GM12865 (cell line): ENCODE results near the gene TINAGL1.

Source experiments
- DNase-seq: peaks from one replicate; pipeline ENCODE4 v3.0.0; 2010; ENCODE audit warnings: low read depth
- H3K4me3 ChIP-seq: 2 replicates; pipeline ENCODE4 v1.5.1; 2011; ENCODE audit warnings: mild to moderate bottlenecking, low read depth, low read length, control low read depth
- CTCF ChIP-seq: IDR thresholded peaks from 2 replicates; pipeline ENCODE4 v1.5.1; 2011; ENCODE audit warnings: low read length, control low read depth, low read depth, inconsistent platforms; ENCODE audit not compliant: insufficient read depth; ENCODE audit errors: missing control alignments

Gene TINAGL1

GRCh38 chr1:31567956-31568570 is 8.3 kb upstream of the TINAGL1 start:
- no peak for DNase-seq
- no peak for TF ChIP-seq CTCF

GRCh38 chr1:31568895-31569595 is 7.3 kb upstream of the TINAGL1 start:
- DNase-seq: no peak
- no peak overlapping the region for H3K4me3 ChIP-seq
- no peak for TF ChIP-seq CTCF

More at GRCh38 chr1:31567956-31568570, 8.3 kb upstream of the TINAGL1 start:
- H3K4me3 ChIP-seq: no peak overlapping the region

DNA sequence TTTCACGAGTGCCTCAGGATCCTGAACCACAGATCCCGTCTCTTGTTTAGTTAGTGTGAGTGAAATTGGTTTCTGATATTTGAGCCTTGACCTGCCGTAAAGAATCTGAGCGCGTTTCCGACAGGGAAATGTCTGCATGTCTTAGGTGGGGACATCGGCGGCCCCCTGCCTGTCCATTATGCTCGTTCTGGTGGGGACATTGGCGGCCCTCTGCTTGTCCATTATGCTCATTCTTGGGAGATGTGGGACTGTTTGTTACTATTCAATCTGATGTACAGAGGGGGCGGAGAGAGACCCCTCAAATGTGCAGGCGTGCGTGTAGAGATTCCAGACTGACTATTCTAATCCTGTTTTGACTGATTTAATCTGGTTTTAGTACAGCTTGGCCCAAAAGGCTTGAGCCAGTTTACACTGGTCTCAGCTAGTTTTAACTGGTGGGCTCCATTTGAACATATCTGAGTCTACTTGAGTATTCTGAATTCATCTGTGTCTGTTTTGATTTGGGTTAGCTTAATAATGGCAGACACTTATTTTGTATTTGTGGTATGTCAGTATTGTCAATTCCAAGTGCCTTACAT is 6.6 kb upstream of the TINAGL1 start:
- no peak overlapping the region for H3K4me3 ChIP-seq
- TF ChIP-seq CTCF: no peak
- no peak for DNase-seq

DNA sequence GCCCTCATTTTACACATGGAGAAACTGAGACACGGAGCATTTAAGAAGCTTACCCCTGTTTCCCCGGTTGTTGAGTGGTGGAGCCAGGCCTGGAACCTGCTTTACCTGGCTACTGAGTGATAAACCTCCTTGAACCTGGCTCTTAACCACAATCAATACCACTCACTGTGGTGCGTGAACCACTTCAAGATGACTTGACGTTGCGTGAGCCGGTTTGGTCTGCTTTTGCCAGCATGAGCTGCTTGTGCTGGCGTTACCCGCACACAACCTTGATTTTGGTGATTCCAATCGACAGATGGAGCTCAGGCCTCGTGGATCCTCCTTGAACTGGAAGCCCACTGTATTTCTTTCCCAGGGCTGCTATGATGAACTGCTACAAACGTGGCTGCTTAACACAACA is 6.1 kb upstream of the TINAGL1 start:
- no peak for TF ChIP-seq CTCF
- DNase-seq: no peak
- H3K4me3 ChIP-seq: no peak overlapping the region

DNA sequence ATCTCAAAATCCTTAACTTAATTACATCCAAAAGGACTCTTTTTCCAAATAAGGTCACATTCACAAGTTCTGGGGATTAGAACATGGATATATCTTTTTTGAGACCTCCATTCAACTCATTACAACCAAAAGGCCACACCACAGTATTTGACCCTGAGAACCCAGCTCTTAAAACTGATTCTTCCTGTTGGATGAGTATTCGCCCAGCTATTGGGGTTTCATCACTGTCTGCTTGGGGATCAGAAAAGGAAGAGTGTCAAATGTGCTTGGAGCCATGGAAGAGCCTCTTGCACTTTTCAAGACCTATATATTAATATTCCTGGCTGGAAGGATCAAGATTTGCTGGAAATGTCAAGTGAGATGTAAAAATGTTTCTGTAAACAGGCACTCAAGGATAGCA is 5.4 kb upstream of the TINAGL1 start:
- no peak for DNase-seq
- no peak overlapping the region for H3K4me3 ChIP-seq
- no peak for TF ChIP-seq CTCF

- no peak for TF ChIP-seq CTCF
- DNase-seq: no peak
- no peak overlapping the region for H3K4me3 ChIP-seq
Observed at GRCh38 chr1:31571340-31572295, 4.7 kb upstream of the TINAGL1 start.
